NCI-H2107 treated with DMSO at 0.1 percent for 48 hours (cell line): ENCODE measurements around the gene INTS15.
A peak's percentile ranks its signal among the peaks of the same experiment; 100 is the strongest.

ENCODE experiments used
- DNase-seq: peaks from one replicate; lab custom pipeline; 2025; ENCODE audit not compliant: unreplicated experiment; lab: John Stamatoyannopoulos, UW

INTS15 gene

GRCh38 chr7:6589829-6590644 lies at the start of gene INTS15:
Gene INTS15, plus strand, starts transcription at chr7:6590021. Its CDS starts 263 bp downstream, at chr7:6590284.
- peak; percentile 27 for DNase-seq

- no peak for DNase-seq
These were observed 47.5 kb upstream of the INTS15 start for GRCh38 chr7:6542368-6542767.

- DNase-seq, result no peak
These were observed 44.3 kb upstream of the INTS15 start for GRCh38 chr7:6545398-6546126.

- DNase-seq, result no peak
These were observed 43.1 kb upstream of the INTS15 start for GRCh38 chr7:6546498-6547251.

- no peak for DNase-seq
These were observed 42.4 kb upstream of the INTS15 start for GRCh38 chr7:6547400-6547799.

GRCh38 chr7:6551016-6551511 lies 38.8 kb upstream of the INTS15 start, which contains the start of gene GRID2IP:
Gene GRID2IP, minus strand, starts transcription at chr7:6551461. Its CDS starts 25 bp downstream, at chr7:6551436.
- DNase-seq, result no peak

GRCh38 chr7:6553448-6554044 lies 36.3 kb upstream of the INTS15 start:
- no peak for DNase-seq

GRCh38 chr7:6554848-6555247 lies 35.0 kb upstream of the INTS15 start:
- no peak for DNase-seq

GRCh38 chr7:6556196-6556595 lies 33.6 kb upstream of the INTS15 start:
- DNase-seq, result no peak

GRCh38 chr7:6558837-6559236 lies 31.0 kb upstream of the INTS15 start:
- DNase-seq, result peak; percentile 37

GRCh38 chr7:6559896-6560295 lies 29.9 kb upstream of the INTS15 start:
- no peak for DNase-seq

- DNase-seq, result no peak
These were observed 27.7 kb upstream of the INTS15 start for GRCh38 chr7:6562106-6562505.

GRCh38 chr7:6563936-6564770 lies 25.7 kb upstream of the INTS15 start:
- no peak for DNase-seq

- no peak for DNase-seq
These were observed 24.2 kb upstream of the INTS15 start for GRCh38 chr7:6565655-6566054.

GRCh38 chr7:6567886-6568285 lies 21.9 kb upstream of the INTS15 start:
- DNase-seq, result no peak

GRCh38 chr7:6571160-6571779 lies 18.6 kb upstream of the INTS15 start:
- DNase-seq, result no peak

GRCh38 chr7:6575281-6576023 lies 14.4 kb upstream of the INTS15 start:
- DNase-seq, result no peak

GRCh38 chr7:6576024-6576866 lies 13.6 kb upstream of the INTS15 start:
- DNase-seq, result no peak
